Progenitor cell of endocrine pancreas (in vitro differentiated cells): ENCODE data around the gene STXBP2. TPM values are rescaled to one million over a fixed set of nuclear protein-coding genes. Genes with fewer than 3 reads are reported as not detected.

Experiments used
- DNase-seq: peaks from one replicate; pipeline ENCODE4 v3.0.0; 2021; ENCODE audit warnings: low spot score; ENCODE audit not compliant: unreplicated experiment
- H3K27ac Mint-ChIP-seq: 2 replicates; pipeline ENCODE4 v1.8.0; 2021; ENCODE audit warnings: mild to moderate bottlenecking, moderate library complexity, mixed read lengths
- H3K27me3 Mint-ChIP-seq: 2 replicates; pipeline ENCODE4 v1.8.0; 2021; ENCODE audit warnings: mixed read lengths
- H3K36me3 Mint-ChIP-seq: 2 replicates; pipeline ENCODE4 v1.8.0; 2022; ENCODE audit warnings: mixed read lengths; ENCODE audit not compliant: insufficient read depth
- H3K4me1 Mint-ChIP-seq: 2 replicates; pipeline ENCODE4 v1.8.0; 2021; ENCODE audit warnings: low read depth, mixed read lengths
- H3K4me3 Mint-ChIP-seq: 2 replicates; pipeline ENCODE4 v1.8.0; 2021; ENCODE audit warnings: low read depth, mild to moderate bottlenecking, moderate library complexity, mixed read lengths
- H3K9me3 Mint-ChIP-seq: 2 replicates; pipeline ENCODE4 v1.8.0; 2021; ENCODE audit warnings: low read depth, mixed read lengths
- microRNA-seq: library from miRNA; unstranded; fragments of <30 nt; microRNA quantifications from one replicate; pipeline ENCODE4 v1.1.0, GENCODE V29; 2020; ENCODE audit warnings: borderline number of aligned reads; ENCODE audit not compliant: unreplicated experiment
- total RNA-seq: library from RNA; stranded (reverse); gene quantifications from 2 replicates; pipeline ENCODE4 v1.2.1, GENCODE V29; 2021
- TF ChIP-seq, protein P1 (sequence below): fragments of 200-600 bp; sonication (generic); IDR thresholded peaks from one replicate; pipeline ENCODE4 v1.5.0; 2021; ENCODE audit warnings: antibody characterized with exemption, mild to moderate bottlenecking; ENCODE audit not compliant: unreplicated experiment

The STXBP2 gene
- total RNA-seq, 1 donor from 2014 or later = 141 TPM

DNA sequence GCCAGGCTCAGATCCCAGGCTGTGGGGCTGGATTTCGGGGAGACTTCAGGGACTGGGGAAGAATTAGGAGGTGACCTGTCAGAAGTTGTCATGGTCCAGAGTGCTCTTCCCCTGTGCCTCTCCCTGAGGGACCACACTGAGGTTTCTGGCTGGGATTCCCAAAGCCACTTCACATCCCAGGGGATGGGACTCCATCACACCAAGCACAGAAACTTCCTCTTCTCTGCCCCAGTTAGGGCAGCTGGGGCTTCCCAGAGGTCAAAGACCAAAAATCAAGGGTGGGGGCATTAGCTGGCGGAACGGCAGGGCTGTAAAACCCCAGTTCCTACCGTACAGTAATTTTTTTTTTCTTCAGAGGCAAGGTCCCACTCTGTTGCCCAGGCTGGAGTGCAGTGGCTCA is 57.6 kb downstream of the STXBP2 start:
- Mint-ChIP-seq H3K4me1 (no peaks in the 10 kb centered on the region), H3K27me3 (peaks cover 37% of the 10 kb centered on the region), H3K36me3 (no peaks in the 10 kb centered on the region), H3K4me3 (no peak overlapping the region), H3K27ac (no peak overlapping the region), H3K9me3 (no peaks in the 10 kb centered on the region)
- TF ChIP-seq, protein P1, sequence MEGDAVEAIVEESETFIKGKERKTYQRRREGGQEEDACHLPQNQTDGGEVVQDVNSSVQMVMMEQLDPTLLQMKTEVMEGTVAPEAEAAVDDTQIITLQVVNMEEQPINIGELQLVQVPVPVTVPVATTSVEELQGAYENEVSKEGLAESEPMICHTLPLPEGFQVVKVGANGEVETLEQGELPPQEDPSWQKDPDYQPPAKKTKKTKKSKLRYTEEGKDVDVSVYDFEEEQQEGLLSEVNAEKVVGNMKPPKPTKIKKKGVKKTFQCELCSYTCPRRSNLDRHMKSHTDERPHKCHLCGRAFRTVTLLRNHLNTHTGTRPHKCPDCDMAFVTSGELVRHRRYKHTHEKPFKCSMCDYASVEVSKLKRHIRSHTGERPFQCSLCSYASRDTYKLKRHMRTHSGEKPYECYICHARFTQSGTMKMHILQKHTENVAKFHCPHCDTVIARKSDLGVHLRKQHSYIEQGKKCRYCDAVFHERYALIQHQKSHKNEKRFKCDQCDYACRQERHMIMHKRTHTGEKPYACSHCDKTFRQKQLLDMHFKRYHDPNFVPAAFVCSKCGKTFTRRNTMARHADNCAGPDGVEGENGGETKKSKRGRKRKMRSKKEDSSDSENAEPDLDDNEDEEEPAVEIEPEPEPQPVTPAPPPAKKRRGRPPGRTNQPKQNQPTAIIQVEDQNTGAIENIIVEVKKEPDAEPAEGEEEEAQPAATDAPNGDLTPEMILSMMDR = no peak
- no peak for DNase-seq

Small RNA genes lying within 50 kb of the gene (microRNA-seq; reads per million reads assigned to microRNA genes)
- not detected for gene MIR6792

Other genes starting within 250 kb of the STXBP2 start
- gene PEX11G, start 148.1 kb upstream of the STXBP2 start, total RNA-seq = 5.5 and 6.1 TPM in 2 replicates
- 78.0 and 86.1 TPM in 2 replicates for gene ZNF358, start 121.0 kb upstream of the STXBP2 start, total RNA-seq
- gene MCOLN1, start 114.5 kb upstream of the STXBP2 start, total RNA-seq = 16.5 and 18.3 TPM in 2 replicates
- 131 and 140 TPM in 2 replicates for gene PNPLA6, start 101.4 kb upstream of the STXBP2 start, total RNA-seq
- gene CAMSAP3, start 41.2 kb upstream of the STXBP2 start, total RNA-seq = 103 and 115 TPM in 2 replicates
- 38.8 and 40.3 TPM in 2 replicates for gene XAB2, start 7.6 kb upstream of the STXBP2 start, total RNA-seq
- 150 and 184 TPM in 2 replicates for gene PET100, start 7.3 kb upstream of the STXBP2 start, total RNA-seq
- 1.0 and 2.0 TPM in 2 replicates for gene PCP2, start 3.4 kb upstream of the STXBP2 start, total RNA-seq
- gene RETN, start 31.9 kb downstream of the STXBP2 start, total RNA-seq = not detected in 2 replicates
- gene MCEMP1, start 40.0 kb downstream of the STXBP2 start, total RNA-seq = not detected in 2 replicates
- 71.5 and 88.8 TPM in 2 replicates for gene TRAPPC5, start 43.7 kb downstream of the STXBP2 start, total RNA-seq
- gene FCER2, start 65.0 kb downstream of the STXBP2 start, total RNA-seq = not detected in 2 replicates
- not detected in 2 replicates for gene CLEC4G, start 95.0 kb downstream of the STXBP2 start, total RNA-seq
- gene CD209, start 110.4 kb downstream of the STXBP2 start, total RNA-seq = not detected in 2 replicates
- 0.36 and 0.42 TPM in 2 replicates for gene CLEC4M, start 126.1 kb downstream of the STXBP2 start, total RNA-seq
- 15.2 and 16.2 TPM in 2 replicates for gene EVI5L, start 193.1 kb downstream of the STXBP2 start, total RNA-seq
- gene PRR36, start 237.3 kb downstream of the STXBP2 start, total RNA-seq = 37.4 and 40.4 TPM in 2 replicates